NCI-H146 treated with DMSO at 0.1 percent for 48 hours (cell line): ENCODE measurements around the gene TIGD3.

Source experiments
- DNase-seq: peaks from one replicate; lab custom pipeline; 2025; ENCODE audit not compliant: unreplicated experiment; lab: John Stamatoyannopoulos, UW

TIGD3 gene

GRCh38 chr11:65389294-65389980 lies 34.9 kb downstream of the TIGD3 start:
- no peak for DNase-seq

- DNase-seq = no peak
Observed at GRCh38 chr11:65390099-65390941, 35.8 kb downstream of the TIGD3 start.

- no peak for DNase-seq
Observed at GRCh38 chr11:65390996-65391395, 36.4 kb downstream of the TIGD3 start.

- no peak for DNase-seq
Observed at GRCh38 chr11:65392186-65392829, 37.8 kb downstream of the TIGD3 start.

- DNase-seq = no peak
Observed at GRCh38 chr11:65392899-65393298, 38.3 kb downstream of the TIGD3 start.

GRCh38 chr11:65393513-65394079 lies 39.0 kb downstream of the TIGD3 start:
- DNase-seq = no peak

- no peak for DNase-seq
Observed at GRCh38 chr11:65394125-65394536, 39.6 kb downstream of the TIGD3 start.

- no peak for DNase-seq
Observed at GRCh38 chr11:65395961-65396530, 41.5 kb downstream of the TIGD3 start.

- DNase-seq = no peak
Observed at GRCh38 chr11:65396769-65397745, 42.5 kb downstream of the TIGD3 start.

- DNase-seq = no peak
Observed at GRCh38 chr11:65398362-65398910, 43.9 kb downstream of the TIGD3 start.

- DNase-seq = no peak
Observed at GRCh38 chr11:65399249-65399648, 44.7 kb downstream of the TIGD3 start.

GRCh38 chr11:65399845-65400244 lies 45.3 kb downstream of the TIGD3 start:
- no peak for DNase-seq

GRCh38 chr11:65400307-65401072 lies 45.9 kb downstream of the TIGD3 start:
- no peak for DNase-seq

GRCh38 chr11:65401073-65401802 lies 46.7 kb downstream of the TIGD3 start:
- no peak for DNase-seq

GRCh38 chr11:65401803-65402248 lies 47.3 kb downstream of the TIGD3 start:
- DNase-seq = no peak

GRCh38 chr11:65402790-65403189 lies 48.2 kb downstream of the TIGD3 start:
- no peak for DNase-seq

GRCh38 chr11:65403607-65404121 lies 49.1 kb downstream of the TIGD3 start:
- DNase-seq = no peak

- no peak for DNase-seq
Observed at GRCh38 chr11:65404210-65404609, 49.7 kb downstream of the TIGD3 start.
